Keratinocyte (primary cell): ENCODE data around the gene DGKA. TPM values are rescaled to one million over a fixed set of nuclear protein-coding genes. Genes with fewer than 3 reads are reported as not detected.
"Not testable (repeated sequence)": the region's sequence is repeated elsewhere in the genome, so short reads cannot be mapped to it uniquely, and the experiment has no call there.

Experiments used
- DNase-seq: peaks from one replicate; pipeline ENCODE4 v3.0.0-alpha.2; 2011; ENCODE audit warnings: low read depth, missing footprints, low spot score
- FAIRE-seq: peaks from 2 replicates; lab custom pipeline; 2011; peaks lifted over from hg19 to GRCh38; lab: Jason Lieb, UNC
- H2AFZ ChIP-seq: 2 replicates; pipeline ENCODE4 v1.6.0; 2012; ENCODE audit warnings: low read length, control low read depth, inconsistent platforms; ENCODE audit not compliant: control insufficient read depth
- H3K27ac ChIP-seq: 2 replicates; pipeline ENCODE4 v1.5.1; 2011; ENCODE audit warnings: low read length; ENCODE audit not compliant: control insufficient read depth, insufficient read depth
- H3K27me3 ChIP-seq: 3 replicates; pipeline ENCODE4 v1.6.0; 2011; ENCODE audit warnings: low read length; ENCODE audit not compliant: control insufficient read depth, insufficient read depth; ENCODE audit errors: extremely low read depth
- H3K36me3 ChIP-seq, 2 experiments: 2 replicates in 1 of 2; 3 replicates in 1 of 2; pipeline ENCODE4 v1.5.1; 2011; ENCODE audit warnings: low read length in 2 of 2, mild to moderate bottlenecking in 1 of 2; ENCODE audit not compliant: control insufficient read depth in 2 of 2, insufficient read depth in 2 of 2; ENCODE audit errors: extremely low read depth in 1 of 2
- H3K4me1 ChIP-seq: 3 replicates; pipeline ENCODE4 v1.5.1; 2011; ENCODE audit warnings: low read length; ENCODE audit not compliant: control insufficient read depth, insufficient read depth; ENCODE audit errors: extremely low read depth
- H3K4me2 ChIP-seq: 3 replicates; pipeline ENCODE4 v1.6.0; 2011; ENCODE audit warnings: low read depth, low read length; ENCODE audit not compliant: control insufficient read depth, insufficient read depth; ENCODE audit errors: extremely low read depth
- H3K4me3 ChIP-seq, 3 experiments: fragments of 200-600 bp in 1 of 3; sonication (generic) in 1 of 3; 2 replicates in 2 of 3; 3 replicates in 1 of 3; pipeline ENCODE4 v1.5.1; 2011 to 2016; ENCODE audit warnings: low read length in 3 of 3, mild to moderate bottlenecking in 3 of 3, control low read depth in 2 of 3, inconsistent platforms in 1 of 3, low read depth in 1 of 3, mixed read lengths in 1 of 3, mixed run types in 1 of 3, moderate library complexity in 1 of 3; ENCODE audit not compliant: control insufficient read depth in 2 of 3, insufficient read depth in 2 of 3; ENCODE audit errors: extremely low read depth in 1 of 3
- H3K79me2 ChIP-seq: 2 replicates; pipeline ENCODE4 v1.6.0; 2012; ENCODE audit warnings: low read length; ENCODE audit not compliant: control insufficient read depth, insufficient read depth
- H3K9ac ChIP-seq: 3 replicates; pipeline ENCODE4 v1.6.0; 2011; ENCODE audit warnings: low read length; ENCODE audit not compliant: control insufficient read depth, insufficient read depth; ENCODE audit errors: extremely low read depth
- H3K9me1 ChIP-seq: 3 replicates; pipeline ENCODE4 v1.6.0; 2011; ENCODE audit warnings: low read length; ENCODE audit not compliant: control insufficient read depth, insufficient read depth; ENCODE audit errors: extremely low read depth
- H3K9me3 ChIP-seq: 2 replicates; pipeline ENCODE4 v1.5.1; 2012; ENCODE audit warnings: low read depth, low read length; ENCODE audit not compliant: control insufficient read depth
- H4K20me1 ChIP-seq: 3 replicates; pipeline ENCODE4 v1.6.0; 2011; ENCODE audit warnings: low read length; ENCODE audit not compliant: control insufficient read depth, insufficient read depth; ENCODE audit errors: extremely low read depth
- EZH2 ChIP-seq: IDR thresholded peaks from one replicate; pipeline ENCODE4 v1.6.1; 2012; ENCODE audit warnings: inconsistent platforms, mild to moderate bottlenecking, low read length, moderate library complexity
- dilution Hi-C: fragments of 300-500 bp; cut with MboI; formaldehyde crosslinking; loops from one replicate; pipeline ENCODE4 v1.7.0; 2020; ENCODE audit warnings: low sequenced_read_pairs; ENCODE audit not compliant: extremely low pct_ligation_motif_present
- polyA plus RNA-seq, 5 experiments: library from polyadenylated mRNA; depleted of rRNA in 3 of 5; stranded (reverse) in 3 of 5; stranded (forward) in 1 of 5; unstranded in 1 of 5; fragments of >200 nt; gene quantifications; 1 replicate in 1 of 5; 2 replicates in 3 of 5; 3 replicates in 1 of 5; pipeline versions ENCODE4 v1.2.1 to v1.2.3, GENCODE V29; 2011 to 2012; ENCODE audit warnings: missing spikeins in 2 of 5, low read depth in 1 of 5, low replicate concordance in 1 of 5
- TF ChIP-seq, protein P1 (sequence below), 3 experiments: IDR thresholded peaks in 1 of 3; conservative IDR thresholded peaks in 1 of 3; optimal IDR thresholded peaks in 1 of 3; 2 replicates in 2 of 3; 3 replicates in 1 of 3; pipeline versions ENCODE3 to v1.5.1; 2011; ENCODE audit warnings: low read length in 3 of 3, mild to moderate bottlenecking in 3 of 3, moderate library complexity in 2 of 3, control low read depth in 1 of 3, inconsistent platforms in 1 of 3; ENCODE audit not compliant: insufficient read depth in 2 of 3; ENCODE audit errors: extremely low read depth in 1 of 3

DGKA gene
- polyA plus RNA-seq, 1 donor (not counting 4 experiments of a cell fraction or from before 2014, with no cell fraction given): 174 TPM

DNA sequence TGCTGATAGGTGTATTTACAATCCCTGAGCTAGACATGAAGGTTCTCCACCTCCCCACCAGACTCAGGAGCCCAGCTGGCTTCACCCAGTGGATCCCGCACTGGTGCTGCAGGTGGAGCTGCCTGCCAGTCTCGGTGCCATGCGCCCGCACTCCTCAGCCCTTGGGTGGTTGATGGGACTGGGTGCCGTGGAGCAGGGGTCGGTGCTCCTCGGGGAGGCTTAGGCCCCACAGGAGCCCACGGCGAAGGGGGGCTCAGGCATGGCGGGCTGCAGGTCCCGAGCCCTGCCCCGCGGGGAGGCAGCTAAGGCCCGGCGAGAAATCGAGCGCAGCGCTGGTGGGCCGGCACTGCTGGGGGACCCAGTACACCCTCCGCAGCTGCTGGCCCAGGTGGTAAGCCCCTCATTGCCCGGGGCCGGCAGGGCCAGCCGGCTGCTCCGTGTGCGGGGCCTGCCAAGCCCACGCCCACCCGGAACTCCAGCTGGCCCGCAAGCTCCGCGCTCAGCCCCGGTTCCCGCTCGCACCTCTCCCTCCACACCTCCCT lies 69.1 kb downstream of the DGKA start:
- H3K36me3 ChIP-seq, H3K4me3 ChIP-seq, H3K27me3 ChIP-seq, FAIRE-seq, H3K9me3 ChIP-seq, H3K27ac ChIP-seq, H2AFZ ChIP-seq, H3K9me1 ChIP-seq, H3K79me2 ChIP-seq, DNase-seq, H3K4me2 ChIP-seq, H3K9ac ChIP-seq, dilution Hi-C loops, H3K4me1 ChIP-seq, H4K20me1 ChIP-seq: not testable (repeated sequence)

DNA sequence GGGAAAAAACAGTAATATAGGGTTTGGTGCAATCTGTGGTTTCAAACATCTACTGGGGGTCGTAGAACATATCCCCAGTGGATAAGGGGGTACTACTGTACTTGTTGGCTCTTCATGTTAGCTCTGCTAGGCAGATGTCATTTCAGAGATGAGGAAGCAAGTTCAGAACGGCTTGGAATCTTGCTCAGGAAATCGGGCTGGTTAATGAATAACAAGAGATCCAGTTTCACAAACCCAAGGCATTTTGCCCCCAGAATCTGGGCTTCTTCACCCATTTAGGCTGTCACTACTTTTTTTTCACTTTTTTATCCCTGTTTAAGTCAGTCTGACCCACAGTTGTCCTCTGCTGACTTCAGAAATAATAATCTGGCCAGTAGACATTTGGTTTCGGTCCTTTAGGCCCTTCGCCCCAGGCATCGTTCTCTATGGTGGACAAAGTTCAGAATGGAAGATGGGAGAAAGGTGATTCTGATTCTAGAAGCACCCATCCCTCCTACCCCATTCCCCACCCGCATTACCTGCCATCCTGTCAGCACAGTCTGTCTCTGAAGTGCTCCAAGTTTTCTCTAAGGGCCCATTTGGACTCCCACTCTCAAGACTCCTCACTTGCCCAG lies 70.6 kb downstream of the DGKA start:
- H3K9me3 ChIP-seq: no peaks in the 10 kb centered on the region
- no peak for FAIRE-seq
- H3K4me1 ChIP-seq: peaks cover 2% of the 10 kb centered on the region

DNA sequence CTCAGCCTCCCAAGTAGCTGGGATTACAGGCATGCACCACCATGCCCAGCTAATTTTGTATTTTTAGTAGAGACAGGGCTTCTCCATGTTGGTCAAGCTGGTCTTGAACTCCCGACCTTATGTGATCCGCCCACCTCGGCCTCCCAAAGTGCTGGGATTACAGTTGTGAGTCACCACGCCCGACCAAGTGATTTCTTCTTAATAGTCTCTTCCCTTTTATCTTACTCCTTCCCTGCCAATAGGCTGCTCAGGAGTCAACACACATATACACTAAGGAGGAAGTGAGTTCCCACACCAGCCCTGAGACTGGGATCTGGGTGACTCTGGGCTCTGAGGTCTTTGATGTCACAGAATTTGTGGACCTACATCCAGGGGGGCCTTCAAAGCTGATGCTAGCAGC lies 72.4 kb downstream of the DGKA start:
- H3K27me3 ChIP-seq, H2AFZ ChIP-seq, H3K9me1 ChIP-seq, H4K20me1 ChIP-seq, H3K27ac ChIP-seq, H3K36me3 ChIP-seq, H3K4me1 ChIP-seq, H3K79me2 ChIP-seq, FAIRE-seq, dilution Hi-C loops, H3K4me2 ChIP-seq, H3K9me3 ChIP-seq, H3K4me3 ChIP-seq, H3K9ac ChIP-seq, DNase-seq: not testable (repeated sequence)

More for the DNA sequence above, 70.6 kb downstream of the DGKA start:
- Histone ChIP-seq H3K36me3 (peaks cover 4 to 7% of the 10 kb centered on the region in 2 experiments), H3K9ac (no peak overlapping the region), H3K79me2 (no peaks in the 10 kb centered on the region), H2AFZ (no peak overlapping the region), H3K4me3 (no peak overlapping the region), H3K27ac (no peak overlapping the region), H4K20me1 (no peaks in the 10 kb centered on the region), H3K27me3 (no peaks in the 10 kb centered on the region), H3K9me1 (no peaks in the 10 kb centered on the region), H3K4me2 (no peak overlapping the region)
- DNase-seq: no peak
- dilution Hi-C loops: no loop called here
- TF ChIP-seq, protein P1, sequence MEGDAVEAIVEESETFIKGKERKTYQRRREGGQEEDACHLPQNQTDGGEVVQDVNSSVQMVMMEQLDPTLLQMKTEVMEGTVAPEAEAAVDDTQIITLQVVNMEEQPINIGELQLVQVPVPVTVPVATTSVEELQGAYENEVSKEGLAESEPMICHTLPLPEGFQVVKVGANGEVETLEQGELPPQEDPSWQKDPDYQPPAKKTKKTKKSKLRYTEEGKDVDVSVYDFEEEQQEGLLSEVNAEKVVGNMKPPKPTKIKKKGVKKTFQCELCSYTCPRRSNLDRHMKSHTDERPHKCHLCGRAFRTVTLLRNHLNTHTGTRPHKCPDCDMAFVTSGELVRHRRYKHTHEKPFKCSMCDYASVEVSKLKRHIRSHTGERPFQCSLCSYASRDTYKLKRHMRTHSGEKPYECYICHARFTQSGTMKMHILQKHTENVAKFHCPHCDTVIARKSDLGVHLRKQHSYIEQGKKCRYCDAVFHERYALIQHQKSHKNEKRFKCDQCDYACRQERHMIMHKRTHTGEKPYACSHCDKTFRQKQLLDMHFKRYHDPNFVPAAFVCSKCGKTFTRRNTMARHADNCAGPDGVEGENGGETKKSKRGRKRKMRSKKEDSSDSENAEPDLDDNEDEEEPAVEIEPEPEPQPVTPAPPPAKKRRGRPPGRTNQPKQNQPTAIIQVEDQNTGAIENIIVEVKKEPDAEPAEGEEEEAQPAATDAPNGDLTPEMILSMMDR (optimal IDR thresholded peaks at IDR 0.05 in 1 of 3, IDR thresholded peaks at IDR 0.05 in 1 of 3, conservative IDR thresholded peaks at IDR 0.05 in 1 of 3; ENCODE audit: extremely low read depth in 1 of 3, insufficient read depth in 2 of 3, low read length in 3 of 3): no peak
- TF ChIP-seq EZH2: no peak

Other genes starting within 250 kb of the DGKA start
- gene ITGA7, start 223.3 kb upstream of the DGKA start, polyA plus RNA-seq: 0.04 to 0.19 TPM (median 0.07 TPM) in 3 replicates
- gene BLOC1S1, start 215.1 kb upstream of the DGKA start, polyA plus RNA-seq: 53.1 to 68.2 TPM (median 62.5 TPM) in 3 replicates
- 0.67 to 1.2 TPM (median 0.77 TPM) in 3 replicates for gene RDH5, start 210.8 kb upstream of the DGKA start, polyA plus RNA-seq
- gene CD63, start 202.2 kb upstream of the DGKA start, polyA plus RNA-seq: 517 to 917 TPM (median 749 TPM) in 3 replicates
- gene GDF11, start 188.0 kb upstream of the DGKA start, polyA plus RNA-seq: 2.5 to 6.2 TPM (median 2.7 TPM) in 3 replicates
- 117 to 168 TPM (median 119 TPM) in 3 replicates for gene SARNP, start 113.4 kb upstream of the DGKA start, polyA plus RNA-seq
- gene ORMDL2, start 113.1 kb upstream of the DGKA start, polyA plus RNA-seq: 108 to 129 TPM (median 114 TPM) in 3 replicates
- 6.1 to 8.5 TPM (median 7.7 TPM) in 3 replicates for gene DNAJC14, start 101.6 kb upstream of the DGKA start, polyA plus RNA-seq
- 2.2 to 4.1 TPM (median 2.7 TPM) in 3 replicates for gene MMP19, start 88.2 kb upstream of the DGKA start, polyA plus RNA-seq
- gene PYM1, start 3.3 kb upstream of the DGKA start, polyA plus RNA-seq: 43.6 to 63.4 TPM (median 61.6 TPM) in 3 replicates
- gene PMEL, start 34.9 kb downstream of the DGKA start, polyA plus RNA-seq: 1.3 to 2.1 TPM (median 1.4 TPM) in 3 replicates
- 34.3 to 49.3 TPM (median 47.3 TPM) in 3 replicates for gene CDK2, start 35.7 kb downstream of the DGKA start, polyA plus RNA-seq
- gene RAB5B, start 42.9 kb downstream of the DGKA start, polyA plus RNA-seq: 132 to 162 TPM (median 138 TPM) in 3 replicates
- gene SUOX, start 66.1 kb downstream of the DGKA start, polyA plus RNA-seq: 9.0 to 10.8 TPM (median 9.4 TPM) in 3 replicates
- 0.97 to 1.8 TPM (median 1.1 TPM) in 3 replicates for gene IKZF4, start 89.9 kb downstream of the DGKA start, polyA plus RNA-seq
- 663 to 1,841 TPM (median 663 TPM) in 3 replicates for gene RPS26, start 110.8 kb downstream of the DGKA start, polyA plus RNA-seq
- 13.6 to 19.8 TPM (median 16.4 TPM) in 3 replicates for gene ERBB3, start 149.0 kb downstream of the DGKA start, polyA plus RNA-seq
- 247 to 505 TPM (median 480 TPM) in 3 replicates for gene PA2G4, start 173.4 kb downstream of the DGKA start, polyA plus RNA-seq
- 7,566 to 10,481 TPM (median 10,062 TPM) in 3 replicates for gene RPL41, start 185.5 kb downstream of the DGKA start, polyA plus RNA-seq
- 0.81 to 1.0 TPM (median 0.85 TPM) in 3 replicates for gene ZC3H10, start 187.1 kb downstream of the DGKA start, polyA plus RNA-seq
- gene ESYT1, start 197.1 kb downstream of the DGKA start, polyA plus RNA-seq: 140 to 205 TPM (median 141 TPM) in 3 replicates
- gene MYL6B, start 221.4 kb downstream of the DGKA start, polyA plus RNA-seq: 42.3 to 44.9 TPM (median 44.9 TPM) in 3 replicates
- gene MYL6, start 227.2 kb downstream of the DGKA start, polyA plus RNA-seq: 3,666 to 4,542 TPM (median 4,521 TPM) in 3 replicates